Measurements from ENCODE around the gene ZFYVE9. TPM values are rescaled to one million over a fixed set of nuclear protein-coding genes. Genes with fewer than 3 reads are reported as not detected.

The ZFYVE9 gene
- total and polyA plus RNA-seq, 2 of the 8 experiments (the other 6 are each of a cell fraction or from before 2014, with no cell fraction given) = 5.8 to 26.5 TPM

GRCh38 chr1:52210044-52210443 lies 68.2 kb downstream of the ZFYVE9 start:
- no peak for FAIRE-seq
- H3K23me2 ChIP-seq (ENCODE audit: low read depth, low read length) = no peaks in the 10 kb centered on the region; the same call in 1 of the 2 replicates
- no peak overlapping the region for H2BK120ac ChIP-seq (replicated peaks; ENCODE audit: low read depth, low read length)
- H3K79me2 ChIP-seq (ENCODE audit: control insufficient read depth in 1 of 2, insufficient read depth in 2 of 2, low read length in 2 of 2) = peaks cover 0 to 8% of the 10 kb centered on the region in 2 experiments; a peak in 1 of 4 replicates
- ChIA-PET POLR2A (ENCODE audit: partially characterized antibody) (no interaction called here), CTCF (ENCODE audit: partially characterized antibody) (interaction anchor here (0.6 kb wide), 1 partner anchor 386 kb away, joined by 3 read pairs; no protein-coding TSS in a partner anchor)
- no peaks in the 10 kb centered on the region for H3K36me3 ChIP-seq (ENCODE audit: control insufficient read depth in 2 of 4, insufficient read depth in 4 of 4, low read length in 3 of 4)
- H2BK5ac ChIP-seq (ENCODE audit: low read depth, low read length) = no peak overlapping the region
- H4K91ac ChIP-seq (replicated peaks; ENCODE audit: insufficient read length, low read length) = no peak overlapping the region
- peaks cover 0 to 1% (median 0%) of the 10 kb centered on the region in 4 experiments; a peak in 1 of 7 replicates for H3K27me3 ChIP-seq (replicated peaks in 1 of 4; ENCODE audit: control insufficient read depth in 3 of 4, extremely low read depth in 1 of 4, insufficient read depth in 3 of 4, low read length in 3 of 4)
- no peak overlapping the region for H3K27ac ChIP-seq (ENCODE audit: low read depth, low read length)
- H3K56ac ChIP-seq (replicated peaks; ENCODE audit: insufficient read length, low read depth, low read length) = no peak overlapping the region
- WGBS, 2 experiments (ENCODE audit: extremely low coverage in 1 of 2, insufficient coverage in 1 of 2, insufficient read length in 1 of 2, insufficient replicate concordance in 2 of 2, low coverage in 1 of 2, low lambda C conversion rate in 2 of 2, missing lambda C conversion rate in 1 of 2) = 86 to 100% methylated on average over 1 to 3 of the region's 3 CpGs
- no peak overlapping the region for H2BK15ac ChIP-seq (ENCODE audit: low read length)
- no peak overlapping the region for H3K9ac ChIP-seq (replicated peaks in 1 of 4; ENCODE audit: extremely low read depth in 1 of 4, low read depth in 3 of 4, low read length in 3 of 4)
- TF ChIP-seq RNF2 (IDR thresholded peaks at IDR 0.05; ENCODE audit: borderline replicate concordance, low read depth, low read length, missing control alignments, poor library complexity, severe bottlenecking) = no peak
- H4K5ac ChIP-seq (ENCODE audit: insufficient read length, low read depth, low read length) = no peak overlapping the region
- no peak overlapping the region for H2AK5ac ChIP-seq (ENCODE audit: low read depth, low read length)
- DNase-seq (ENCODE audit: low read depth in 1 of 2, low spot score in 2 of 2) = no peak
- H3K4me3 ChIP-seq (ENCODE audit: extremely low read depth in 1 of 4, insufficient read depth in 2 of 4, low read depth in 3 of 4, low read length in 4 of 4) = no peak overlapping the region
- no peak overlapping the region for H2BK20ac ChIP-seq (ENCODE audit: low read length)
- H4K8ac ChIP-seq (ENCODE audit: extremely low read depth, insufficient read depth, low read length) = no peak overlapping the region
- H4K20me1 ChIP-seq (replicated peaks in 1 of 2; ENCODE audit: control insufficient read depth in 1 of 2, insufficient read depth in 2 of 2, low read length in 2 of 2) = no peaks in the 10 kb centered on the region
- H3K4me1 ChIP-seq (replicated peaks in 1 of 4; ENCODE audit: control insufficient read depth in 3 of 4, insufficient read depth in 4 of 4, low read length in 3 of 4) = no peaks in the 10 kb centered on the region
- H3K14ac ChIP-seq (ENCODE audit: insufficient read length) = no peak overlapping the region
- no peak overlapping the region for H2BK12ac ChIP-seq (ENCODE audit: low read depth, low read length)
- no peak overlapping the region for H2AFZ ChIP-seq (ENCODE audit: low read length)
- no peak overlapping the region for H3K23ac ChIP-seq (ENCODE audit: insufficient read length)
- no peaks in the 10 kb centered on the region; the same call in 1 of the 2 replicates for H3K79me1 ChIP-seq (ENCODE audit: low read depth, low read length)
- H3K4me2 ChIP-seq (ENCODE audit: insufficient read depth in 1 of 2, low read depth in 2 of 2, low read length in 2 of 2) = no peak overlapping the region
- H3K4ac ChIP-seq (replicated peaks; ENCODE audit: insufficient read length, low read depth, low read length) = no peak overlapping the region
- no peak overlapping the region for H3K18ac ChIP-seq (ENCODE audit: extremely low read depth, low read length)
- no peaks in the 10 kb centered on the region for H3K9me3 ChIP-seq (ENCODE audit: insufficient read depth in 2 of 2, low read depth in 1 of 2, low read length in 1 of 2)

Data from H1 (cell line).